ENCODE measurements around the gene MMP12. TPM values are rescaled to one million over a fixed set of nuclear protein-coding genes. Genes with fewer than 3 reads are reported as not detected.

MMP12 gene
- total and polyA plus RNA-seq, 4 donors, result not detected

- Histone ChIP-seq H3K9ac (ENCODE audit: low read depth in 1 of 2, low read length in 2 of 2) (no peak overlapping the region), H3K4me3 (ENCODE audit: low read depth in 1 of 3, low read length in 3 of 3) (no peak overlapping the region), H3K4me1 (ENCODE audit: control insufficient read depth in 4 of 4, insufficient read depth in 4 of 4, low read length in 3 of 4) (no peaks in the 10 kb centered on the region), H3K9me3 (ENCODE audit: control insufficient read depth in 4 of 4, low read length in 3 of 4) (no peaks in the 10 kb centered on the region), H3K27me3 (ENCODE audit: control insufficient read depth in 4 of 4, insufficient read depth in 4 of 4, low read length in 3 of 4) (no peaks in the 10 kb centered on the region), H3K27ac (ENCODE audit: low read depth in 1 of 2, low read length in 2 of 2) (no peak overlapping the region), H3K36me3 (ENCODE audit: control insufficient read depth in 4 of 4, insufficient read depth in 3 of 4, low read depth in 1 of 4, low read length in 3 of 4) (no peaks in the 10 kb centered on the region)
- TF ChIP-seq FOXA2 (IDR thresholded peaks at IDR 0.05), result no peak
- TF ChIP-seq GABPA (IDR thresholded peaks at IDR 0.05 in 1 of 2, conservative IDR thresholded peaks at IDR 0.05 in 1 of 2), result no peak
- TF ChIP-seq REST (IDR thresholded peaks at IDR 0.05), result no peak
- no peak for TF ChIP-seq RAD21 (IDR thresholded peaks at IDR 0.05)
- no peak for TF ChIP-seq RXRA (IDR thresholded peaks at IDR 0.05)
- no peak for TF ChIP-seq YY1 (IDR thresholded peaks at IDR 0.05)
- TF ChIP-seq HNF4G (IDR thresholded peaks at IDR 0.05), result no peak
- no peak for TF ChIP-seq TAF1 (conservative IDR thresholded peaks at IDR 0.05)
- TF ChIP-seq CTCF (IDR thresholded peaks at IDR 0.05; ENCODE audit: low read depth, low read length, missing input control), result no peak
- TF ChIP-seq JUND (IDR thresholded peaks at IDR 0.05), result no peak
- no peak for TF ChIP-seq ATF3 (IDR thresholded peaks at IDR 0.05)
- no peak for TF ChIP-seq ZBTB33 (IDR thresholded peaks at IDR 0.05)
- no peak for TF ChIP-seq FOXA1 (IDR thresholded peaks at IDR 0.05)
- TF ChIP-seq MAX (IDR thresholded peaks at IDR 0.05), result no peak
- TF ChIP-seq NR2F2 (IDR thresholded peaks at IDR 0.05), result no peak
- no peak for TF ChIP-seq EGR1 (IDR thresholded peaks at IDR 0.05; ENCODE audit: low read depth in 2 of 2)
- TF ChIP-seq SP1 (IDR thresholded peaks at IDR 0.05), result no peak
- TF ChIP-seq HNF4A (conservative IDR thresholded peaks at IDR 0.05), result no peak
- WGBS, result 65% methylated on average over 3 of the region's 3 CpGs
- DNase-seq (ENCODE audit: low spot score), result no peak
These were observed 38.4 kb downstream of the MMP12 start for GRCh38 chr11:102836290-102836875.
